Measurements from ENCODE around the gene EPYC.

Gene EPYC

GRCh38 chr12:90979951-90980350 is 24.8 kb downstream of the EPYC start:
- Histone ChIP-seq H2AK5ac (ENCODE audit: low read length, severe bottlenecking) (no peak overlapping the region), H3K4ac (ENCODE audit: low read depth in 1 of 2, low read length in 2 of 2) (no peak overlapping the region), H3K9ac (ENCODE audit: low read length) (peak overlapping the region; percentile 60), H3K9me3 (ENCODE audit: control insufficient read depth, low read length) (no peaks in the 10 kb centered on the region), H4K91ac (ENCODE audit: low read length) (no peak overlapping the region), H3K4me3 (ENCODE audit: insufficient read depth in 1 of 2, low read depth in 1 of 2, low read length in 2 of 2) (no peak overlapping the region), H3K14ac (ENCODE audit: low read length in 2 of 2) (no peak overlapping the region), H4K8ac (ENCODE audit: low read length) (no peak overlapping the region), H3K18ac (ENCODE audit: low read depth in 1 of 2, low read length in 2 of 2) (no peak overlapping the region), H2BK12ac (ENCODE audit: low read length in 2 of 2) (no peak overlapping the region), H3K4me1 (ENCODE audit: control insufficient read depth, insufficient read depth, low read depth, low read length) (no peaks in the 10 kb centered on the region), H3K27me3 (ENCODE audit: control insufficient read depth in 1 of 2, insufficient read depth in 1 of 2, low read length in 2 of 2) (no peaks in the 10 kb centered on the region), H2AFZ (ENCODE audit: low read depth, low read length) (no peak overlapping the region), H3K79me1 (replicated peaks; ENCODE audit: low read length, poor library complexity, severe bottlenecking) (no peaks in the 10 kb centered on the region), H2BK15ac (ENCODE audit: low read depth, poor library complexity, severe bottlenecking) (no peak overlapping the region), H2BK5ac (ENCODE audit: low read depth, low read length, poor library complexity, severe bottlenecking) (no peak overlapping the region), H3K4me2 (ENCODE audit: low read length, poor library complexity, severe bottlenecking) (no peak overlapping the region), H3K27ac (ENCODE audit: low read length, poor library complexity, severe bottlenecking) (no peak overlapping the region), H3K23ac (ENCODE audit: low read length in 2 of 2) (no peak overlapping the region), H2BK120ac (ENCODE audit: low read depth, low read length) (no peak overlapping the region), H3K36me3 (ENCODE audit: control insufficient read depth in 1 of 2, insufficient read depth in 2 of 2, low read depth in 1 of 2, low read length in 2 of 2) (no peaks in the 10 kb centered on the region)
- 72% methylated on average over 2 of the region's 3 CpGs for WGBS
- DNase-seq = peak; percentile 23

- no peaks in the 10 kb centered on the region for H3K27me3 ChIP-seq (ENCODE audit: control insufficient read depth in 1 of 2, insufficient read depth in 1 of 2, low read length in 2 of 2)
- H3K79me1 ChIP-seq (replicated peaks; ENCODE audit: low read length, poor library complexity, severe bottlenecking) = no peaks in the 10 kb centered on the region
- H3K23ac ChIP-seq (ENCODE audit: low read length in 2 of 2) = no peak overlapping the region
- H2AK5ac ChIP-seq (ENCODE audit: low read length, severe bottlenecking) = no peak overlapping the region
- H3K14ac ChIP-seq (ENCODE audit: low read length in 2 of 2) = no peak overlapping the region
- peak overlapping the region; percentile 61 for H4K91ac ChIP-seq (ENCODE audit: low read length)
- peak overlapping the region in 1 of 2 experiments; percentile 84 for H2BK12ac ChIP-seq (ENCODE audit: low read length in 2 of 2)
- 95% methylated on average over 3 of the region's 3 CpGs for WGBS
- no peak overlapping the region for H2BK5ac ChIP-seq (ENCODE audit: low read depth, low read length, poor library complexity, severe bottlenecking)
- H3K18ac ChIP-seq (ENCODE audit: low read depth in 1 of 2, low read length in 2 of 2) = peak overlapping the region; percentile 34 to 54
- no peak overlapping the region for H3K4me2 ChIP-seq (ENCODE audit: low read length, poor library complexity, severe bottlenecking)
- no peaks in the 10 kb centered on the region for H3K4me1 ChIP-seq (ENCODE audit: control insufficient read depth, insufficient read depth, low read depth, low read length)
- H3K36me3 ChIP-seq (ENCODE audit: control insufficient read depth in 1 of 2, insufficient read depth in 2 of 2, low read depth in 1 of 2, low read length in 2 of 2) = no peaks in the 10 kb centered on the region
- peak overlapping the region; percentile 89 for H2BK120ac ChIP-seq (ENCODE audit: low read depth, low read length)
- H2BK15ac ChIP-seq (ENCODE audit: low read depth, poor library complexity, severe bottlenecking) = no peak overlapping the region
- no peak overlapping the region for H4K8ac ChIP-seq (ENCODE audit: low read length)
- no peaks in the 10 kb centered on the region for H3K9me3 ChIP-seq (ENCODE audit: control insufficient read depth, low read length)
- H2AFZ ChIP-seq (ENCODE audit: low read depth, low read length) = no peak overlapping the region
- H3K4me3 ChIP-seq (ENCODE audit: insufficient read depth in 1 of 2, low read depth in 1 of 2, low read length in 2 of 2) = no peak overlapping the region
- H3K4ac ChIP-seq (ENCODE audit: low read depth in 1 of 2, low read length in 2 of 2) = no peak overlapping the region
- no peak for DNase-seq
- H3K9ac ChIP-seq (ENCODE audit: low read length) = peak overlapping the region; percentile 60
- H3K27ac ChIP-seq (ENCODE audit: low read length, poor library complexity, severe bottlenecking) = no peak overlapping the region
These were observed 25.8 kb downstream of the EPYC start for GRCh38 chr12:90979019-90979418.

- H2BK120ac ChIP-seq (ENCODE audit: low read depth, low read length) = no peak overlapping the region
- no peak overlapping the region for H3K4me2 ChIP-seq (ENCODE audit: low read length, poor library complexity, severe bottlenecking)
- H3K9ac ChIP-seq (ENCODE audit: low read length) = peak overlapping the region; percentile 60
- no peaks in the 10 kb centered on the region for H3K79me1 ChIP-seq (replicated peaks; ENCODE audit: low read length, poor library complexity, severe bottlenecking)
- no peaks in the 10 kb centered on the region for H3K4me1 ChIP-seq (ENCODE audit: control insufficient read depth, insufficient read depth, low read depth, low read length)
- H3K27me3 ChIP-seq (ENCODE audit: control insufficient read depth in 1 of 2, insufficient read depth in 1 of 2, low read length in 2 of 2) = no peaks in the 10 kb centered on the region
- no peak overlapping the region for H2AK5ac ChIP-seq (ENCODE audit: low read length, severe bottlenecking)
- no peaks in the 10 kb centered on the region for H3K36me3 ChIP-seq (ENCODE audit: control insufficient read depth in 1 of 2, insufficient read depth in 2 of 2, low read depth in 1 of 2, low read length in 2 of 2)
- H3K4me3 ChIP-seq (ENCODE audit: insufficient read depth in 1 of 2, low read depth in 1 of 2, low read length in 2 of 2) = no peak overlapping the region
- no peak overlapping the region for H2AFZ ChIP-seq (ENCODE audit: low read depth, low read length)
- peak overlapping the region in 1 of 2 experiments; percentile 98 for H2BK12ac ChIP-seq (ENCODE audit: low read length in 2 of 2)
- peak overlapping the region in 1 of 2 experiments; percentile 49 for H3K4ac ChIP-seq (ENCODE audit: low read depth in 1 of 2, low read length in 2 of 2)
- H3K18ac ChIP-seq (ENCODE audit: low read depth in 1 of 2, low read length in 2 of 2) = peak overlapping the region in 1 of 2 experiments; percentile 37
- H4K8ac ChIP-seq (ENCODE audit: low read length) = peak overlapping the region; percentile 59
- H3K23ac ChIP-seq (ENCODE audit: low read length in 2 of 2) = no peak overlapping the region
- H3K9me3 ChIP-seq (ENCODE audit: control insufficient read depth, low read length) = no peaks in the 10 kb centered on the region
- no peak overlapping the region for H3K27ac ChIP-seq (ENCODE audit: low read length, poor library complexity, severe bottlenecking)
- H2BK15ac ChIP-seq (ENCODE audit: low read depth, poor library complexity, severe bottlenecking) = peak overlapping the region; percentile 96
- peak; percentile 83 for DNase-seq
- H2BK5ac ChIP-seq (ENCODE audit: low read depth, low read length, poor library complexity, severe bottlenecking) = no peak overlapping the region
- no peak overlapping the region for H4K91ac ChIP-seq (ENCODE audit: low read length)
- H3K14ac ChIP-seq (ENCODE audit: low read length in 2 of 2) = no peak overlapping the region
- WGBS = no CpG with 5 or more reads among the region's 1 CpG
These were observed 26.5 kb downstream of the EPYC start for GRCh38 chr12:90978117-90978770.

GRCh38 chr12:90977224-90977623 is 27.5 kb downstream of the EPYC start:
- H3K27ac ChIP-seq (ENCODE audit: low read length, poor library complexity, severe bottlenecking) = no peak overlapping the region
- H3K36me3 ChIP-seq (ENCODE audit: control insufficient read depth in 1 of 2, insufficient read depth in 2 of 2, low read depth in 1 of 2, low read length in 2 of 2) = no peaks in the 10 kb centered on the region
- H4K91ac ChIP-seq (ENCODE audit: low read length) = no peak overlapping the region
- no peak overlapping the region for H3K4me3 ChIP-seq (ENCODE audit: insufficient read depth in 1 of 2, low read depth in 1 of 2, low read length in 2 of 2)
- H2BK120ac ChIP-seq (ENCODE audit: low read depth, low read length) = no peak overlapping the region
- no peaks in the 10 kb centered on the region for H3K27me3 ChIP-seq (ENCODE audit: control insufficient read depth in 1 of 2, insufficient read depth in 1 of 2, low read length in 2 of 2)
- no peaks in the 10 kb centered on the region for H3K79me1 ChIP-seq (replicated peaks; ENCODE audit: low read length, poor library complexity, severe bottlenecking)
- no peak overlapping the region for H2BK15ac ChIP-seq (ENCODE audit: low read depth, poor library complexity, severe bottlenecking)
- no peak overlapping the region for H2BK12ac ChIP-seq (ENCODE audit: low read length in 2 of 2)
- DNase-seq = peak; percentile 60
- no peak overlapping the region for H2AFZ ChIP-seq (ENCODE audit: low read depth, low read length)
- H3K18ac ChIP-seq (ENCODE audit: low read depth in 1 of 2, low read length in 2 of 2) = no peak overlapping the region
- H2BK5ac ChIP-seq (ENCODE audit: low read depth, low read length, poor library complexity, severe bottlenecking) = no peak overlapping the region
- no CpG with 5 or more reads among the region's 1 CpG for WGBS
- no peaks in the 10 kb centered on the region for H3K9me3 ChIP-seq (ENCODE audit: control insufficient read depth, low read length)
- no peak overlapping the region for H3K23ac ChIP-seq (ENCODE audit: low read length in 2 of 2)
- H4K8ac ChIP-seq (ENCODE audit: low read length) = no peak overlapping the region
- H3K4me2 ChIP-seq (ENCODE audit: low read length, poor library complexity, severe bottlenecking) = no peak overlapping the region
- no peaks in the 10 kb centered on the region for H3K4me1 ChIP-seq (ENCODE audit: control insufficient read depth, insufficient read depth, low read depth, low read length)
- H3K9ac ChIP-seq (ENCODE audit: low read length) = no peak overlapping the region
- H3K14ac ChIP-seq (ENCODE audit: low read length in 2 of 2) = no peak overlapping the region
- H3K4ac ChIP-seq (ENCODE audit: low read depth in 1 of 2, low read length in 2 of 2) = no peak overlapping the region
- no peak overlapping the region for H2AK5ac ChIP-seq (ENCODE audit: low read length, severe bottlenecking)
